Endothelial cell of umbilical vein (primary cell): ENCODE measurements around the gene RIOK1. TPM values are rescaled to one million over a fixed set of nuclear protein-coding genes. Genes with fewer than 3 reads are reported as not detected.

Experiments
- BruUV-seq: library from RNA; stranded (reverse); fragments of 400-500 nt; replicated peaks from 2 replicates; lab custom pipeline; 2021; lab: Mats Ljungman, UMichigan
- CTCF ChIA-PET: fragments of 300-600, 350-600 bp; sonication (Branson Sonifier 250); formaldehyde crosslinking; loops from one replicate; lab custom pipeline; 2021; ENCODE audit warnings: antibody characterized with exemption, inconsistent platforms; lab: Charles Lee
- POLR2A ChIA-PET: fragments of 300-600, 350-600 bp; sonication (Branson Sonifier 250); formaldehyde crosslinking; loops from one replicate; lab custom pipeline; 2021; ENCODE audit warnings: antibody characterized with exemption, inconsistent platforms; lab: Charles Lee
- DNase-seq: peaks from one replicate; pipeline ENCODE4 v3.0.0-alpha.2; 2011; ENCODE audit warnings: low read depth, low spot score
- FAIRE-seq: peaks from 2 replicates; lab custom pipeline; 2011; peaks lifted over from hg19 to GRCh38; lab: Jason Lieb, UNC
- H2AFZ ChIP-seq: 2 replicates; pipeline ENCODE4 v1.6.0; 2012; ENCODE audit warnings: low read depth, low read length, control low read depth, inconsistent platforms
- H3K27ac ChIP-seq: 2 replicates; pipeline ENCODE4 v1.5.1; 2011; ENCODE audit warnings: low read depth, mild to moderate bottlenecking, control low read depth, low read length, moderate library complexity; ENCODE audit not compliant: insufficient read depth
- H3K27me3 ChIP-seq, 2 experiments: 2 replicates each; pipeline versions ENCODE4 v1.6.0 to v1.6.1; 2011; ENCODE audit warnings: low read length in 2 of 2, mixed read lengths in 1 of 2; ENCODE audit not compliant: control insufficient read depth in 2 of 2, insufficient read depth in 2 of 2
- H3K36me3 ChIP-seq, 2 experiments: 2 replicates in 1 of 2; 3 replicates in 1 of 2; pipeline ENCODE4 v1.5.1; 2011; ENCODE audit warnings: low read length in 2 of 2, mild to moderate bottlenecking in 1 of 2, moderate library complexity in 1 of 2; ENCODE audit not compliant: control insufficient read depth in 2 of 2, insufficient read depth in 2 of 2; ENCODE audit errors: extremely low read depth in 1 of 2
- H3K4me1 ChIP-seq: 3 replicates; pipeline ENCODE4 v1.5.1; 2011; ENCODE audit warnings: mild to moderate bottlenecking, low read length; ENCODE audit not compliant: control insufficient read depth, insufficient read depth; ENCODE audit errors: extremely low read depth
- H3K4me2 ChIP-seq: 2 replicates; pipeline ENCODE4 v1.6.1; 2011; ENCODE audit warnings: low read length, control low read depth, mixed read lengths; ENCODE audit not compliant: insufficient read depth
- H3K4me3 ChIP-seq, 3 experiments: fragments of 200-600 bp in 1 of 3; sonication (generic), shearing (Covaris generic) in 1 of 3; replicated peaks in 1 of 3; 2 replicates each; pipeline ENCODE4 v1.5.1; 2011 to 2016; ENCODE audit warnings: control low read depth in 3 of 3, low read length in 3 of 3, mild to moderate bottlenecking in 2 of 3, inconsistent platforms in 1 of 3, low read depth in 1 of 3, moderate library complexity in 1 of 3; ENCODE audit not compliant: insufficient read depth in 1 of 3
- H3K79me2 ChIP-seq: 2 replicates; pipeline ENCODE4 v1.6.0; 2012; ENCODE audit warnings: low read length, inconsistent platforms; ENCODE audit not compliant: control insufficient read depth, insufficient read depth
- H3K9ac ChIP-seq: replicated peaks from 2 replicates; pipeline ENCODE3; 2011; ENCODE audit warnings: low read length, control low read depth; ENCODE audit not compliant: insufficient read depth; ENCODE audit errors: extremely low read depth
- H3K9me1 ChIP-seq: replicated peaks from 3 replicates; pipeline ENCODE4 v1.6.0; 2011; ENCODE audit warnings: mild to moderate bottlenecking, low read length; ENCODE audit not compliant: control insufficient read depth, insufficient read depth; ENCODE audit errors: extremely low read depth
- H3K9me3 ChIP-seq: replicated peaks from 2 replicates; pipeline ENCODE4 v1.5.1; 2012; ENCODE audit warnings: low read length, inconsistent platforms; ENCODE audit not compliant: control insufficient read depth, insufficient read depth
- H4K20me1 ChIP-seq: replicated peaks from 2 replicates; pipeline ENCODE3; 2011; ENCODE audit warnings: mild to moderate bottlenecking, low read length; ENCODE audit not compliant: control insufficient read depth, insufficient read depth; ENCODE audit errors: extremely low read depth
- CTCF ChIP-seq, 2 donors: IDR thresholded peaks; 1 replicate in 1 of 2; 2 replicates in 1 of 2; pipeline ENCODE4 v1.5.1; 2011; ENCODE audit warnings: low read length in 2 of 2, mild to moderate bottlenecking in 2 of 2, moderate library complexity in 2 of 2, control low read depth in 1 of 2, inconsistent platforms in 1 of 2, low read depth in 1 of 2; ENCODE audit not compliant: insufficient read depth in 1 of 2; ENCODE audit errors: extremely low read depth in 1 of 2
- EZH2 ChIP-seq: IDR thresholded peaks from 2 replicates; pipeline ENCODE4 v1.6.1; 2012; ENCODE audit warnings: borderline replicate concordance, low read depth, mild to moderate bottlenecking, moderate library complexity, low read length, inconsistent platforms; ENCODE audit not compliant: severe bottlenecking
- FOS ChIP-seq: IDR thresholded peaks from 2 replicates; pipeline ENCODE4 v1.6.1; 2011; ENCODE audit warnings: mild to moderate bottlenecking, low read length, moderate library complexity, borderline replicate concordance; ENCODE audit not compliant: insufficient read depth
- GATA2 ChIP-seq: IDR thresholded peaks from 2 replicates; pipeline ENCODE4 v1.7.0; 2011; ENCODE audit warnings: low read depth, mild to moderate bottlenecking, moderate library complexity, mixed read lengths, low read length; ENCODE audit not compliant: insufficient read length, insufficient read depth
- JUN ChIP-seq: IDR thresholded peaks from 2 replicates; pipeline ENCODE4 v1.6.1; 2011; ENCODE audit warnings: borderline replicate concordance, low read depth; ENCODE audit not compliant: insufficient read length, insufficient read depth
- MAX ChIP-seq: IDR thresholded peaks from 2 replicates; pipeline ENCODE4 v1.6.1; 2011; ENCODE audit not compliant: insufficient read depth, insufficient read length
- MYC ChIP-seq: IDR thresholded peaks from one replicate; pipeline ENCODE4 v1.6.1; 2011; ENCODE audit warnings: mild to moderate bottlenecking, low read depth, low read length
- POLR2A ChIP-seq: IDR thresholded peaks from 2 replicates; pipeline ENCODE4 v1.6.1; 2012; ENCODE audit warnings: low read depth, mild to moderate bottlenecking, control low read depth, low read length
- POLR2AphosphoS5 ChIP-seq: IDR thresholded peaks from 2 replicates; pipeline ENCODE4 v1.6.1; 2012; ENCODE audit warnings: low read depth, mild to moderate bottlenecking, control low read depth, low read length, moderate library complexity; ENCODE audit not compliant: insufficient read depth
- dilution Hi-C: fragments of 300-500 bp; cut with MboI; formaldehyde crosslinking; loops from one replicate; pipeline ENCODE4 v1.15.0; 2019; ENCODE audit warnings: low sequenced_read_pairs; ENCODE audit not compliant: extremely low pct_ligation_motif_present
- intact Hi-C: fragments of 100-400 bp; cut with micrococcal nuclease; formaldehyde crosslinking; loops from one replicate; pipeline ENCODE4 v1.10.0; 2022
- polyA plus RNA-seq, 4 experiments: library from polyadenylated mRNA; depleted of rRNA in 3 of 4; stranded (reverse) in 3 of 4; unstranded in 1 of 4; fragments of >200 nt; gene quantifications; 2 replicates each; pipeline versions ENCODE4 v1.2.1 to v1.2.3, GENCODE V29; 2011 to 2012; ENCODE audit warnings: missing spikeins in 1 of 4
- total RNA-seq: library from RNA; stranded (reverse); gene quantifications from 2 replicates; pipeline ENCODE4 v1.2.3, GENCODE V29; 2021

RIOK1 gene
- total and polyA plus RNA-seq, 2 donors (not counting 3 experiments of a cell fraction or from before 2014, with no cell fraction given), result 9.2 to 21.4 TPM

GRCh38 chr6:7431313-7431673 is 41.7 kb downstream of the RIOK1 start:
- intact Hi-C loops, result no loop called here

More at GRCh38 chr6:7431313-7431673, 41.7 kb downstream of the RIOK1 start:
- dilution Hi-C loops, result no loop called here
- ChIA-PET POLR2A (no interaction called here), CTCF (no interaction called here)
- H3K4me2 ChIP-seq, result no peak overlapping the region
- no peak overlapping the region for H3K27ac ChIP-seq
- no peaks in the 10 kb centered on the region for H3K4me1 ChIP-seq
- H3K9me3 ChIP-seq, result no peaks in the 10 kb centered on the region
- H2AFZ ChIP-seq, result no peak overlapping the region
- H4K20me1 ChIP-seq, result no peaks in the 10 kb centered on the region
- no peaks in the 10 kb centered on the region for H3K36me3 ChIP-seq
- no peak for DNase-seq
- no peaks in the 10 kb centered on the region for H3K27me3 ChIP-seq
- TF ChIP-seq GATA2, result no peak
- no peak for TF ChIP-seq JUN
- TF ChIP-seq MAX, result no peak
- no peak for TF ChIP-seq MYC
- no peak for TF ChIP-seq EZH2
- no peak for TF ChIP-seq FOS
- TF ChIP-seq POLR2AphosphoS5, result no peak
- TF ChIP-seq CTCF (IDR thresholded peaks at IDR 0.05; ENCODE audit: extremely low read depth in 1 of 2, insufficient read depth in 1 of 2, low read depth in 1 of 2, low read length in 2 of 2), result no peak
- no peak for TF ChIP-seq POLR2A
- no peak for FAIRE-seq
- H3K4me3 ChIP-seq, result no peak overlapping the region
- H3K79me2 ChIP-seq, result no peaks in the 10 kb centered on the region
- no peak overlapping the region for H3K9ac ChIP-seq
- no TSS peak for BruUV-seq
- H3K9me1 ChIP-seq, result no peaks in the 10 kb centered on the region
